Parathyroid adenoma (tissue), 2 donors: Measurements from ENCODE around the gene B3GAT1.

Experiments used
- H2AFZ ChIP-seq: fragments of 300-600 bp; sonication (generic); one replicate; pipeline ENCODE4 v1.7.0; 2017; ENCODE audit warnings: antibody characterized with exemption, mild to moderate bottlenecking
- H3K27ac ChIP-seq: fragments of 300-600 bp; sonication (generic); one replicate; pipeline ENCODE4 v1.7.0; 2017
- H3K27me3 ChIP-seq: fragments of 300-600 bp; sonication (generic); one replicate; pipeline ENCODE4 v1.7.0; 2017; ENCODE audit warnings: low read length; ENCODE audit not compliant: control insufficient read depth, insufficient read depth
- H3K36me3 ChIP-seq: fragments of 300-600 bp; sonication (generic); one replicate; pipeline ENCODE4 v1.7.0; 2017; ENCODE audit warnings: low read length; ENCODE audit not compliant: control insufficient read depth, insufficient read depth
- H3K4me1 ChIP-seq: fragments of 300-600 bp; sonication (generic); one replicate; pipeline ENCODE4 v1.7.0; 2017; ENCODE audit warnings: control low read depth
- H3K4me2 ChIP-seq: fragments of 300-600 bp; sonication (generic); one replicate; pipeline ENCODE4 v1.7.0; 2017; ENCODE audit warnings: low read length
- H3K4me3 ChIP-seq: fragments of 300-600 bp; sonication (generic); one replicate; pipeline ENCODE4 v1.7.0; 2017; ENCODE audit warnings: low read depth, low read length
- H3K79me2 ChIP-seq: fragments of 300-600 bp; sonication (generic); one replicate; pipeline ENCODE4 v1.7.0; 2017; ENCODE audit warnings: control low read depth
- H3K9ac ChIP-seq: fragments of 300-600 bp; sonication (generic); one replicate; pipeline ENCODE4 v1.7.0; 2017; ENCODE audit warnings: mild to moderate bottlenecking
- H3K9me3 ChIP-seq: fragments of 300-600 bp; sonication (generic); one replicate; pipeline ENCODE4 v1.7.0; 2017; ENCODE audit warnings: low read length; ENCODE audit not compliant: control insufficient read depth
- CTCF ChIP-seq: fragments of 300-600 bp; sonication (generic); IDR thresholded peaks from one replicate; pipeline ENCODE4 v1.7.0; 2017; ENCODE audit warnings: antibody characterized with exemption, mild to moderate bottlenecking
- donor health status: primary hyperparathyroidism.

Gene B3GAT1

GRCh38 chr11:134390706-134391569 lies 21.1 kb downstream of the B3GAT1 start:
- H3K4me2 ChIP-seq = no peak overlapping the region
- no peaks in the 10 kb centered on the region for H3K9me3 ChIP-seq
- H3K4me1 ChIP-seq = no peaks in the 10 kb centered on the region
- H3K27ac ChIP-seq = no peak overlapping the region
- H3K9ac ChIP-seq = no peak overlapping the region
- no peak overlapping the region for H2AFZ ChIP-seq
- no peaks in the 10 kb centered on the region for H3K79me2 ChIP-seq
- no peaks in the 10 kb centered on the region for H3K27me3 ChIP-seq
- no peaks in the 10 kb centered on the region for H3K36me3 ChIP-seq
- H3K4me3 ChIP-seq = no peak overlapping the region
- TF ChIP-seq CTCF = no peak

GRCh38 chr11:134389464-134390180 lies 22.4 kb downstream of the B3GAT1 start:
- TF ChIP-seq CTCF = no peak
- H2AFZ ChIP-seq = no peak overlapping the region
- no peaks in the 10 kb centered on the region for H3K9me3 ChIP-seq
- H3K36me3 ChIP-seq = no peaks in the 10 kb centered on the region
- H3K27me3 ChIP-seq = no peaks in the 10 kb centered on the region
- no peaks in the 10 kb centered on the region for H3K79me2 ChIP-seq
- no peaks in the 10 kb centered on the region for H3K4me1 ChIP-seq
- H3K9ac ChIP-seq = no peak overlapping the region
- no peak overlapping the region for H3K4me2 ChIP-seq
- H3K4me3 ChIP-seq = no peak overlapping the region
- no peak overlapping the region for H3K27ac ChIP-seq

GRCh38 chr11:134388590-134388989 lies 23.5 kb downstream of the B3GAT1 start:
- Histone ChIP-seq H3K36me3 (no peaks in the 10 kb centered on the region), H3K4me2 (no peak overlapping the region), H3K9me3 (no peaks in the 10 kb centered on the region), H3K27me3 (no peaks in the 10 kb centered on the region), H3K4me3 (no peak overlapping the region), H3K27ac (no peak overlapping the region), H3K4me1 (no peaks in the 10 kb centered on the region), H2AFZ (no peak overlapping the region), H3K9ac (no peak overlapping the region), H3K79me2 (no peaks in the 10 kb centered on the region)
- TF ChIP-seq CTCF = no peak

GRCh38 chr11:134387501-134387900 lies 24.5 kb downstream of the B3GAT1 start:
- TF ChIP-seq CTCF = no peak
- no peaks in the 10 kb centered on the region for H3K4me1 ChIP-seq
- no peaks in the 10 kb centered on the region for H3K36me3 ChIP-seq
- no peak overlapping the region for H3K4me3 ChIP-seq
- H3K27me3 ChIP-seq = no peaks in the 10 kb centered on the region
- H3K9me3 ChIP-seq = no peaks in the 10 kb centered on the region
- H3K79me2 ChIP-seq = no peaks in the 10 kb centered on the region
- H2AFZ ChIP-seq = no peak overlapping the region
- no peak overlapping the region for H3K9ac ChIP-seq
- no peak overlapping the region for H3K27ac ChIP-seq
- no peak overlapping the region for H3K4me2 ChIP-seq
